B cell (primary cell): ENCODE results near the gene NFASC. TPM values are rescaled to one million over a fixed set of nuclear protein-coding genes. Genes with fewer than 3 reads are reported as not detected.

Experiments
- ATAC-seq: fragments of 200-7000 bp; cut with Tn5 transposase; one replicate; pipeline ENCODE4 v1.10.0; 2021; ENCODE audit warnings: low read depth, mild to moderate bottlenecking, moderate number of reproducible peaks, moderate library complexity
- CTCF ChIA-PET: fragments of 350-600 bp; sonication (Branson Sonifier 250); formaldehyde crosslinking; loops from one replicate; lab custom pipeline; 2021; ENCODE audit warnings: antibody characterized with exemption, inconsistent platforms; lab: Charles Lee
- POLR2A ChIA-PET: fragments of 350-600 bp; sonication (Branson Sonifier 250); formaldehyde crosslinking; loops from one replicate; lab custom pipeline; 2021; ENCODE audit warnings: antibody characterized with exemption; lab: Charles Lee
- DNase-seq: peaks from one replicate; pipeline ENCODE4 v3.0.0; 2013
- H2AFZ ChIP-seq: 2 replicates; pipeline ENCODE4 v1.6.1; 2012; ENCODE audit warnings: mild to moderate bottlenecking, low read depth, low read length; ENCODE audit not compliant: insufficient read depth, poor library complexity, severe bottlenecking
- H3K27ac ChIP-seq, 2 donors: 1 replicate in 1 of 2; 2 replicates in 1 of 2; pipeline ENCODE4 v1.5.1; 2012 to 2013; ENCODE audit warnings: low read length in 2 of 2, mild to moderate bottlenecking in 2 of 2, moderate library complexity in 1 of 2
- H3K27me3 ChIP-seq, 4 experiments: fragments of 200-600 bp in 1 of 4; sonication (generic) in 1 of 4; replicated peaks in 1 of 4; 1 replicate in 2 of 4; 2 replicates in 2 of 4; pipeline versions ENCODE4 v1.6.1 to v1.7.0; 2013 to 2016; ENCODE audit warnings: low read length in 3 of 4, mild to moderate bottlenecking in 2 of 4, mixed read lengths in 1 of 4, moderate library complexity in 1 of 4; ENCODE audit not compliant: insufficient read depth in 4 of 4, control insufficient read depth in 3 of 4; ENCODE audit errors: control extremely low read depth in 1 of 4
- H3K36me3 ChIP-seq, 2 experiments: replicated peaks in 1 of 2; 1 replicate in 1 of 2; 2 replicates in 1 of 2; pipeline versions ENCODE4 v1.6.1 to v1.7.1; 2013; ENCODE audit warnings: low read length in 1 of 2; ENCODE audit not compliant: insufficient read depth in 2 of 2, control insufficient read depth in 1 of 2; ENCODE audit errors: control extremely low read depth in 1 of 2, extremely low read depth in 1 of 2
- H3K4me1 ChIP-seq, 2 donors: fragments of 200-600 bp in 1 of 2; sonication (generic) in 1 of 2; 1 replicate in 1 of 2; 2 replicates in 1 of 2; pipeline versions ENCODE4 v1.5.1 to v1.6.1; 2013 to 2017; ENCODE audit warnings: low read length in 2 of 2; ENCODE audit not compliant: control insufficient read depth in 2 of 2, insufficient read depth in 2 of 2
- H3K4me2 ChIP-seq: replicated peaks from 2 replicates; pipeline ENCODE3; 2012; ENCODE audit warnings: mild to moderate bottlenecking, low read depth, low read length; ENCODE audit not compliant: poor library complexity, severe bottlenecking
- H3K4me3 ChIP-seq, 5 experiments: fragments of 200-600 bp in 1 of 5; sonication (generic) in 1 of 5; 1 replicate in 3 of 5; 2 replicates in 2 of 5; pipeline versions ENCODE4 v1.5.1 to v1.7.0; 2011 to 2016; ENCODE audit warnings: low read length in 4 of 5, mild to moderate bottlenecking in 4 of 5, low read depth in 2 of 5, control low read depth in 1 of 5, moderate library complexity in 1 of 5; ENCODE audit not compliant: insufficient read depth in 1 of 5; ENCODE audit errors: control extremely low read depth in 1 of 5, extremely low read depth in 1 of 5
- H3K79me2 ChIP-seq: fragments of 200-600 bp; sonication (generic); one replicate; pipeline ENCODE4 v1.6.0; 2016; ENCODE audit warnings: low read length; ENCODE audit not compliant: control insufficient read depth, insufficient read depth
- H3K9ac ChIP-seq: fragments of 200-600 bp; sonication (generic); 2 replicates; pipeline ENCODE4 v1.6.1; 2017; ENCODE audit warnings: mild to moderate bottlenecking, low read length, moderate library complexity
- H3K9me3 ChIP-seq, 3 donors: one replicate each; pipeline versions ENCODE4 v1.6.1 to v1.7.1; 2013; ENCODE audit warnings: low read length in 2 of 3; ENCODE audit not compliant: control insufficient read depth in 2 of 3, insufficient read depth in 1 of 3; ENCODE audit errors: control extremely low read depth in 1 of 3
- H4K20me1 ChIP-seq: 2 replicates; pipeline ENCODE4 v1.6.0; 2012; ENCODE audit warnings: mild to moderate bottlenecking, low read length; ENCODE audit not compliant: insufficient read depth, control insufficient read depth, poor library complexity, severe bottlenecking
- H3K27ac Mint-ChIP-seq: one replicate; pipeline ENCODE4 v1.8.0; 2021; ENCODE audit warnings: mixed read lengths
- H3K27me3 Mint-ChIP-seq: one replicate; pipeline ENCODE4 v1.8.0; 2021; ENCODE audit warnings: mixed read lengths
- H3K4me1 Mint-ChIP-seq: one replicate; pipeline ENCODE4 v1.8.0; 2021; ENCODE audit warnings: mixed read lengths
- H3K4me3 Mint-ChIP-seq: one replicate; pipeline ENCODE4 v1.8.0; 2021; ENCODE audit warnings: mixed read lengths
- H3K9me3 Mint-ChIP-seq: one replicate; pipeline ENCODE4 v1.8.0; 2022; ENCODE audit warnings: mixed read lengths; ENCODE audit not compliant: insufficient read depth
- EZH2 ChIP-seq: IDR thresholded peaks from 2 replicates; pipeline ENCODE4 v1.6.1; 2012; ENCODE audit warnings: borderline replicate concordance, low read depth, mild to moderate bottlenecking, moderate library complexity, low read length; ENCODE audit not compliant: insufficient read depth, poor library complexity, severe bottlenecking
- WGBS: methylation state at CpG from one replicate; pipeline ENCODE4 v1.1.5; 2013; ENCODE audit warnings: missing lambda C conversion rate; ENCODE audit not compliant: insufficient coverage; 5-methylcytosine and 5-hydroxymethylcytosine counted together
- intact Hi-C: fragments of 100-400 bp; cut with micrococcal nuclease; formaldehyde crosslinking; loops from one replicate; pipeline ENCODE4 v1.10.0; 2022
- polyA plus RNA-seq: library from polyadenylated mRNA; depleted of rRNA; stranded (reverse); fragments of >200 nt; gene quantifications from 2 replicates; pipeline ENCODE4 v1.2.3, GENCODE V29; 2012
- total RNA-seq, 2 donors: library from RNA; stranded (reverse); fragments of 120-200 nt in 1 of 2; gene quantifications; 1 replicate in 1 of 2; 2 replicates in 1 of 2; pipeline versions ENCODE4 v1.2.3 to v1.2.4, GENCODE V29; 2013 to 2022
- TF ChIP-seq, protein P1 (sequence below): fragments of 200-600 bp; IDR thresholded peaks from one replicate; pipeline ENCODE4 v1.8.0; 2022; ENCODE audit warnings: antibody characterized with exemption, mild to moderate bottlenecking

The NFASC gene
- total and polyA plus RNA-seq, 2 donors (not counting 1 experiment from before 2014, with no cell fraction given), result 0.06 to 0.39 TPM

DNA sequence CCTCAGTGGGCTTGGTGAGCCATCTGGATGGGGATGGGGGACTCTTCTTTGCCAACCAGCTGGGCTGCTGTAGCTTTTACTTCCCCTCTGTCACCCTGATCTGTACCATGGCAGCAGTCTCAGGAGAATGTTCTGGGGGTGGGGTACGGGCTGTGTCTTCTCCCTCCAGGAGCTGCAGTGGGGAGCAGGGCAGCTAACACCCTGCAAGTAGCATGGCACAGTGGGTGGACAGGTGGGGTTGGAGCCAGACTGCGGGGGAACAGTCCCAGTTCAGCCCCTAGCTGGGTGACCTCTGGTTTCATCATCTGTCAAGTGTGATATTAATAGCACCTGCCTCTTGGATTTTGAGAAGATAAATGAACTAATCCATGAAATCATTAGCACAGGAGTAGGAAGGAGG is 3.1 kb downstream of the NFASC start:
- ATAC-seq, result no peak
- ChIA-PET CTCF (no interaction called here), POLR2A (no interaction called here)
- Mint-ChIP-seq H3K4me3 (no peak overlapping the region), H3K27ac (no peak overlapping the region), H3K9me3 (no peaks in the 10 kb centered on the region), H3K4me1 (no peaks in the 10 kb centered on the region), H3K27me3 (peaks cover 28% of the 10 kb centered on the region)
- no peak overlapping the region for H3K9ac ChIP-seq
- H3K4me1 ChIP-seq, result no peaks in the 10 kb centered on the region
- no peak for TF ChIP-seq EZH2
- TF ChIP-seq, protein P1, sequence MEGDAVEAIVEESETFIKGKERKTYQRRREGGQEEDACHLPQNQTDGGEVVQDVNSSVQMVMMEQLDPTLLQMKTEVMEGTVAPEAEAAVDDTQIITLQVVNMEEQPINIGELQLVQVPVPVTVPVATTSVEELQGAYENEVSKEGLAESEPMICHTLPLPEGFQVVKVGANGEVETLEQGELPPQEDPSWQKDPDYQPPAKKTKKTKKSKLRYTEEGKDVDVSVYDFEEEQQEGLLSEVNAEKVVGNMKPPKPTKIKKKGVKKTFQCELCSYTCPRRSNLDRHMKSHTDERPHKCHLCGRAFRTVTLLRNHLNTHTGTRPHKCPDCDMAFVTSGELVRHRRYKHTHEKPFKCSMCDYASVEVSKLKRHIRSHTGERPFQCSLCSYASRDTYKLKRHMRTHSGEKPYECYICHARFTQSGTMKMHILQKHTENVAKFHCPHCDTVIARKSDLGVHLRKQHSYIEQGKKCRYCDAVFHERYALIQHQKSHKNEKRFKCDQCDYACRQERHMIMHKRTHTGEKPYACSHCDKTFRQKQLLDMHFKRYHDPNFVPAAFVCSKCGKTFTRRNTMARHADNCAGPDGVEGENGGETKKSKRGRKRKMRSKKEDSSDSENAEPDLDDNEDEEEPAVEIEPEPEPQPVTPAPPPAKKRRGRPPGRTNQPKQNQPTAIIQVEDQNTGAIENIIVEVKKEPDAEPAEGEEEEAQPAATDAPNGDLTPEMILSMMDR, result no peak
- no peak overlapping the region for H3K4me3 ChIP-seq
- no peak for DNase-seq
- H3K27ac ChIP-seq, result no peak overlapping the region
- no peaks in the 10 kb centered on the region for H3K79me2 ChIP-seq
- H3K4me2 ChIP-seq, result no peak overlapping the region
- WGBS, result 87% methylated on average over 2 of the region's 2 CpGs
- peaks cover 0 to 12% (median 0%) of the 10 kb centered on the region in 4 experiments for H3K27me3 ChIP-seq
- no peaks in the 10 kb centered on the region for H3K36me3 ChIP-seq
- H2AFZ ChIP-seq, result no peak overlapping the region
- H3K9me3 ChIP-seq, result no peaks in the 10 kb centered on the region
- intact Hi-C loops, result no loop called here
- no peaks in the 10 kb centered on the region for H4K20me1 ChIP-seq

DNA sequence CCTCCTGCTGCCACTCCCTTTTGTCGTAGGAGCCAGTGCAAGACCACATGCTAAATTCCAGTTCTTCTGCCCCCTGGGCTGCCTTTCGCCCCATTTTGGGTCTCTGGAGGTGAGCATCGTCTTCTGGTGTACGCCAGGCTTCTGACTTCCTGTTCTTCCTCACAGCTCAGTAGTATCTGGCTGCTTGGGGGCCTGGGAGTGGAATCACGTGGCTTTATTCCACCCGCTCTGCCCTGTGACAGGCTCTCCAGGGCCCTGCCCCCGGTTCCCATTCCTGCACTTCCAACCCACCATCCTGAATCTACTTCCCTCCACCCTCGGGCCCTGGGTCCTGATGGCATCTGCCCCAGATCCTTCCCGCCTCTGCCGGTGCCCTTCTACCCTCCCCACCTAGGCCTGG is 3.6 kb downstream of the NFASC start:
- TF ChIP-seq, protein P1, result no peak
- TF ChIP-seq EZH2, result no peak
- H3K9me3 ChIP-seq, result no peaks in the 10 kb centered on the region
- POLR2A ChIA-PET, result no interaction called here

More for the DNA sequence above, 3.6 kb downstream of the NFASC start:
- no peak for DNase-seq
- CTCF ChIA-PET, result no interaction called here
- Histone ChIP-seq H3K27me3 (peaks cover 0 to 12% (median 0%) of the 10 kb centered on the region in 4 experiments), H3K4me3 (no peak overlapping the region), H3K4me2 (no peak overlapping the region), H3K27ac (no peak overlapping the region), H3K36me3 (no peaks in the 10 kb centered on the region), H3K79me2 (no peaks in the 10 kb centered on the region), H3K4me1 (no peaks in the 10 kb centered on the region), H3K9ac (no peak overlapping the region), H4K20me1 (no peaks in the 10 kb centered on the region), H2AFZ (no peak overlapping the region)
- Mint-ChIP-seq H3K27me3 (peaks cover 27% of the 10 kb centered on the region), H3K9me3 (no peaks in the 10 kb centered on the region), H3K4me3 (no peak overlapping the region), H3K4me1 (no peaks in the 10 kb centered on the region), H3K27ac (no peak overlapping the region)
- ATAC-seq, result no peak
- intact Hi-C loops, result no loop called here
- 88% methylated on average over 10 of the region's 10 CpGs for WGBS
